EL (cell line): ENCODE measurements around the gene ERVW-1.

ENCODE experiments used
- DNase-seq: peaks from one replicate; pipeline ENCODE4 v3.0.0-alpha.2; 2016

ERVW-1 gene

DNA sequence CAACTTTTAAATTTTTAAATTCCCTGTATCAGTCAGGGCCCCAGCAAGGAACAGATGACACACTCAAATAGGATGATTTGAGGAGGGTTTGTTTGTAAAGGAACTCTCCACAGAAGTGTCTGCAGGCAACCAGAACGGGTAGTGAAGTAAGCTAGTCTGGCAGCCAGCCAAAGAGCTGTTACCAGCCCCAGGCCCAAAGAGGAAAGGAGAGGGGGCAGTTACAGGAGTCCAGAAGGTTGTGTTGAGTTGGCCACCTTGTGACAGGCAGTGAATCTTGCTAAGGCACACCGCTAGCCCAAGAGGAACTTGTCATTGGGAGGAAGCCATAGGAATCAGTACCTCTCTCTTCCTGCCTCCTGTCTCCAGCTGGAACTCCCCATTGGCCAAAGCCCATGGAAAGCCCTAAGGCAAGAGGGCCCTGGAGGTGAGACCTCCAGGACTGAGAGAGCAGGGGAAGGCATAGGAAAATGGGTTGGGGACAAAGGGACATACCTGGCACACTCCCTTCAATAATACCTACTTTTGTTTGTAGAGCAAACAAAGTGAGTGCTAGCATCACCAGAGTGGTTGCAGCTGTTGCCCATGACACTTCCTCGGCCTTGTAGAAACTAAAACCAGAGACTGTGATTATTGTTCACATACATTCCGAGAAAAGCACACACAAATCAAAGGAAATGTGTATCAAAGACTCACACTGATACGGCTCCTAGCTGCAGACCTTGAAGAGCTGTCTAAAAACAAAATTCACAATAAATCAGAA is 55.9 kb downstream of the ERVW-1 start:
- DNase-seq = no peak
